Measurements from ENCODE around the gene PGLYRP2.

PGLYRP2 gene

DNA sequence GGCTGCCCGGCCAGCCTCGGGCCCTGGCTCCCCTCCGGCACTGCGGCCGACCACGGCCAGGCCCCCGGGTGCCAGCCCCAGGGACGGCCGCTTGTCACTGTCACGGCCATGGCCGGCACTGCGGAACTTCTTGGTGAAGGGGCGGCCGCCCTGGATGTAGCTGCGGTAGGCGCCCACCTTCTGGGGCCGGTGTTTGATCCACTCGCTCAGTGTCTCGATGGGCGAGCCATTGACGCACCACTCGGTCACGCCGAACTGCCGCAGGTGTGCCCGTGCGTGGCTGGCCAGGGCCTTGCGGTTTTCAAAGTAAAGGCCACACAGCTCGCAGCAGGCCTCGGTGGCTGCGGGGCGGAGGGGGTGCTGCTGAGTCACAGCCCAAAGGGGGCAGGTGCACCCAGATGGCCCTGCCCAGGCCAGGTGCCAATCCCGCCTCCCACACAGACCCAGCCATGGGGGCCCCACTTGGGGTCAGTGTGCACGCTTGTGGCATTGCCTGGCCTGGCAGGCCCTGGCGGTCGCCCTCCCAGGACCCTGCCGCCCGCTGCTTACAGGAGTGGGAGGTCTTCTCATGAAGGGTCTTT lies 54.5 kb downstream of the PGLYRP2 start:
- H3K14ac ChIP-seq (ENCODE audit: low read length), result no peak overlapping the region
- H3K36me3 ChIP-seq (ENCODE audit: control insufficient read depth in 1 of 2, insufficient read depth in 2 of 2, low read length in 2 of 2), result peaks cover 71 to 72% of the 10 kb centered on the region in 2 experiments
- no peak overlapping the region for H2AFZ ChIP-seq (ENCODE audit: insufficient read depth, low read length, poor library complexity)
- H2BK12ac ChIP-seq (ENCODE audit: low read length), result no peak overlapping the region
- no peak overlapping the region for H3K4me3 ChIP-seq (ENCODE audit: low read depth, low read length)
- H3K79me1 ChIP-seq (ENCODE audit: low read length), result no peaks in the 10 kb centered on the region
- no peak overlapping the region for H3K27ac ChIP-seq (ENCODE audit: low read depth, low read length)
- peaks cover 2% of the 10 kb centered on the region for H3K79me2 ChIP-seq (ENCODE audit: control insufficient read depth, insufficient read depth, low read length, poor library complexity)
- H3K4me1 ChIP-seq (ENCODE audit: control insufficient read depth in 1 of 2, insufficient read depth in 2 of 2, low read length in 2 of 2), result no peaks in the 10 kb centered on the region
- no peak overlapping the region for H3K18ac ChIP-seq (ENCODE audit: low read length)
- H3K4me2 ChIP-seq (ENCODE audit: low read length), result no peak overlapping the region
- H2BK5ac ChIP-seq (ENCODE audit: low read depth, low read length, poor library complexity), result no peak overlapping the region
- no CpG with 5 or more reads among the region's 38 CpGs for WGBS (ENCODE audit: extremely low coverage, insufficient coverage, insufficient read length)
- H3K9ac ChIP-seq (ENCODE audit: low read length), result no peak overlapping the region
- peaks cover 8% of the 10 kb centered on the region for H3K9me3 ChIP-seq (ENCODE audit: insufficient read depth, low read depth, low read length)
- no peak for DNase-seq
- no peaks in the 10 kb centered on the region for H3K27me3 ChIP-seq (ENCODE audit: insufficient read depth, low read length)
- H2AK5ac ChIP-seq (ENCODE audit: low read length), result no peak overlapping the region
- no peak overlapping the region for H4K12ac ChIP-seq (ENCODE audit: low read depth, low read length)
- H3K4ac ChIP-seq (ENCODE audit: low read depth, low read length), result no peak overlapping the region
- H3K23ac ChIP-seq (ENCODE audit: low read length), result no peak overlapping the region
- H4K8ac ChIP-seq (ENCODE audit: low read depth, low read length), result no peak overlapping the region
- no peak overlapping the region for H4K91ac ChIP-seq (ENCODE audit: low read depth, low read length)
- H2BK120ac ChIP-seq (ENCODE audit: insufficient read depth, low read length, poor library complexity), result no peak overlapping the region

DNA sequence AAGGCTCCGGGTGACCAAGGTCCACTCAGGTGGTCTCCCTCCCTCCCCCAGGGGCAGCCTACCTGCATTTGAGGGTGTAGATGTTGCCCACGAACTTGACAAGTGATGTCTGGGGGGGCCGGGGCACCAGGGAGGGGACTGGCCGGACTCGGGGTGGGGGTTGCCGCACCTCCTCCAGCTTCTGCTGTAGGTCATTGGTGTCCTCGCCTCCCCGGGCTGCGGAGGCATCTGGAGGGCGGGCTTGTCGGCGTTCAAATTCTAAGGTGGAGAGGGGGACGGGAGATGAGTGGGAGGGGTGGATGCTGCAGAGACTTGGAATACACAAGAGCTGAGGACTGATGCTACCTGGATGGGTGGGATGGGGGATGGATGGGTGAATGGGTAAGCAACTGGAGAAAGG lies 55.2 kb downstream of the PGLYRP2 start:
- H3K27ac ChIP-seq (ENCODE audit: low read depth, low read length), result no peak overlapping the region
- no peak overlapping the region for H3K14ac ChIP-seq (ENCODE audit: low read length)
- H3K36me3 ChIP-seq (ENCODE audit: control insufficient read depth in 1 of 2, insufficient read depth in 2 of 2, low read length in 2 of 2), result peaks cover 64 to 69% of the 10 kb centered on the region in 2 experiments
- H2AFZ ChIP-seq (ENCODE audit: insufficient read depth, low read length, poor library complexity), result no peak overlapping the region
- H2AK5ac ChIP-seq (ENCODE audit: low read length), result no peak overlapping the region
- H3K27me3 ChIP-seq (ENCODE audit: insufficient read depth, low read length), result no peaks in the 10 kb centered on the region
- H3K4me1 ChIP-seq (ENCODE audit: control insufficient read depth in 1 of 2, insufficient read depth in 2 of 2, low read length in 2 of 2), result no peaks in the 10 kb centered on the region
- no peak for DNase-seq
- H4K12ac ChIP-seq (ENCODE audit: low read depth, low read length), result no peak overlapping the region
- no peak overlapping the region for H3K4me3 ChIP-seq (ENCODE audit: low read depth, low read length)
- H4K8ac ChIP-seq (ENCODE audit: low read depth, low read length), result no peak overlapping the region
- H4K91ac ChIP-seq (ENCODE audit: low read depth, low read length), result no peak overlapping the region
- no peaks in the 10 kb centered on the region for H3K79me1 ChIP-seq (ENCODE audit: low read length)
- no peak overlapping the region for H2BK5ac ChIP-seq (ENCODE audit: low read depth, low read length, poor library complexity)
- H2BK12ac ChIP-seq (ENCODE audit: low read length), result no peak overlapping the region
- H3K79me2 ChIP-seq (ENCODE audit: control insufficient read depth, insufficient read depth, low read length, poor library complexity), result no peaks in the 10 kb centered on the region
- no peak overlapping the region for H3K23ac ChIP-seq (ENCODE audit: low read length)
- peaks cover 8% of the 10 kb centered on the region for H3K9me3 ChIP-seq (ENCODE audit: insufficient read depth, low read depth, low read length)
- H3K9ac ChIP-seq (ENCODE audit: low read length), result no peak overlapping the region
- no peak overlapping the region for H3K4ac ChIP-seq (ENCODE audit: low read depth, low read length)
- no peak overlapping the region for H2BK120ac ChIP-seq (ENCODE audit: insufficient read depth, low read length, poor library complexity)
- no CpG with 5 or more reads among the region's 13 CpGs for WGBS (ENCODE audit: extremely low coverage, insufficient coverage, insufficient read length)
- no peak overlapping the region for H3K4me2 ChIP-seq (ENCODE audit: low read length)
- H3K18ac ChIP-seq (ENCODE audit: low read length), result no peak overlapping the region

DNA sequence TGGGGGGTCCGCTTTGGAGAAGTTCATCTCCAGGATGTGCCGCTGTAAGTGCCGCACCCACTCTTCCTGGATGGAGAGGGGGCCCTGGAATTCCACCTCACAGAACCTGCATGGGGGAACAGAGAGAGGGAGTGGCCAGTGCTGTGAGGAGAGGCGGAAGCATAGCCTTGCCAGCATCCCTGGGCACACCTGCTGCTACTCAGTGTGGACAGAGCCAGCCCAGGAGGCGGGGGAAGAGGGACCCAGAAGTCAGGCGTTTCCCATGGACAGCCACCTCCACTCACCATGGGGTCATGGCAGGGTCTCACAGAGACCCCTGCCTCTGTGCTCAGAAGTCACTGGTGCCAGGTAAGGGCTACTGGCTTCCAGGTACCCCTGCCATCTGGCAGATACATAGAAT lies 56.2 kb downstream of the PGLYRP2 start:
- Histone ChIP-seq H3K23ac (ENCODE audit: low read length) (no peak overlapping the region), H2BK12ac (ENCODE audit: low read length) (no peak overlapping the region), H3K27me3 (ENCODE audit: insufficient read depth, low read length) (no peaks in the 10 kb centered on the region), H2BK5ac (ENCODE audit: low read depth, low read length, poor library complexity) (no peak overlapping the region), H2AFZ (ENCODE audit: insufficient read depth, low read length, poor library complexity) (no peak overlapping the region), H4K12ac (ENCODE audit: low read depth, low read length) (no peak overlapping the region), H4K91ac (ENCODE audit: low read depth, low read length) (no peak overlapping the region), H3K9me3 (ENCODE audit: insufficient read depth, low read depth, low read length) (peaks cover 8% of the 10 kb centered on the region), H3K14ac (ENCODE audit: low read length) (no peak overlapping the region), H3K18ac (ENCODE audit: low read length) (no peak overlapping the region), H3K4me2 (ENCODE audit: low read length) (no peak overlapping the region), H3K4ac (ENCODE audit: low read depth, low read length) (no peak overlapping the region), H3K4me3 (ENCODE audit: low read depth, low read length) (no peak overlapping the region), H4K8ac (ENCODE audit: low read depth, low read length) (no peak overlapping the region), H3K4me1 (ENCODE audit: control insufficient read depth in 1 of 2, insufficient read depth in 2 of 2, low read length in 2 of 2) (no peaks in the 10 kb centered on the region), H3K79me2 (ENCODE audit: control insufficient read depth, insufficient read depth, low read length, poor library complexity) (peaks cover 7% of the 10 kb centered on the region), H2BK120ac (ENCODE audit: insufficient read depth, low read length, poor library complexity) (no peak overlapping the region), H2AK5ac (ENCODE audit: low read length) (no peak overlapping the region), H3K79me1 (ENCODE audit: low read length) (peaks cover 5% of the 10 kb centered on the region), H3K27ac (ENCODE audit: low read depth, low read length) (no peak overlapping the region), H3K36me3 (ENCODE audit: control insufficient read depth in 1 of 2, insufficient read depth in 2 of 2, low read length in 2 of 2) (peaks cover 57 to 63% of the 10 kb centered on the region in 2 experiments), H3K9ac (ENCODE audit: low read length) (no peak overlapping the region)
- no CpG with 5 or more reads among the region's 6 CpGs for WGBS (ENCODE audit: extremely low coverage, insufficient coverage, insufficient read length)
- no peak for DNase-seq

DNA sequence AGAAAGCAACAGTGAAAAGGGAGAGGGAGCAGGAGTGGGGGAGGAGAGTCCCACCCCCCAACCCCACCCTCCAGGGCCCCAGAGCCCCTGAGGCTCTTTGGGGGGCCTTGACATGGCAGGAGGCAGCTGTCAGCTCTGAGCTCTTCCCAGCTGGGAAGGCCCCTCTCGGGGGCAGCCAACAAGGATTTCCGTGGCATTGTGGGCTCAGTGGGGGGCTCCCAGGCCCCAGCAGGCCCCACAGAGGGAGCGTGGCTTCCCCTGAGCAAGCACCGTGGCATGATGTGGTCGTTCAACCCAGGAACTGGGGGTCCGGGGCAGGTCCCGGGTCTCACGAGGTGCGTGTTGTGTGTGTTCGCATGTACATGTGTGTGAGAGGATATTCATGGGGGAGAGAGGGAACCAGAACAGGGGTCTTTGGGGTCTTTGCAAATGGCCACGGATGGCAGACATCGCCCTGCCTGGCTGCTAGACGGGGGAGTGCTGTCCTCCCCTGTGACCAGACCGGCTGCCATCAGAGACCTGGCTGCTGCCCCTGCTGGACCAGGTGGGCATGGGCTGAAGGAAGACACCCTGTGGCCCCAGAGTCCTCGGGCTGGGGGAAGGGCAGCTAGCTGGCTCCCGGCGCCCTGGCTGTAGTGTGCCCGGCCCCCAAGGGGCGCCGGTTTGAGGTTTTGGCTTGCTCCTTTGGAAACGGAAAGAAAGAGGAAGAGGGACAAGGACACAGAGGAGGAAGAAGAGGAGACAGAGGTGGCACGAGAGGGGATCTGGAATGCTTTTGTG lies 56.8 kb downstream of the PGLYRP2 start:
- peaks cover 3% of the 10 kb centered on the region in 2 experiments for H3K4me1 ChIP-seq (ENCODE audit: control insufficient read depth in 1 of 2, insufficient read depth in 2 of 2, low read length in 2 of 2)
- H2AFZ ChIP-seq (ENCODE audit: insufficient read depth, low read length, poor library complexity), result no peak overlapping the region
- H3K4me2 ChIP-seq (ENCODE audit: low read length), result no peak overlapping the region
- no peak overlapping the region for H3K18ac ChIP-seq (ENCODE audit: low read length)
- peaks cover 8% of the 10 kb centered on the region for H3K9me3 ChIP-seq (ENCODE audit: insufficient read depth, low read depth, low read length)
- no peak overlapping the region for H3K14ac ChIP-seq (ENCODE audit: low read length)
- H2BK120ac ChIP-seq (ENCODE audit: insufficient read depth, low read length, poor library complexity), result no peak overlapping the region
- H3K36me3 ChIP-seq (ENCODE audit: control insufficient read depth in 1 of 2, insufficient read depth in 2 of 2, low read length in 2 of 2), result peaks cover 51 to 56% of the 10 kb centered on the region in 2 experiments
- no peak overlapping the region for H3K9ac ChIP-seq (ENCODE audit: low read length)
- no CpG with 5 or more reads among the region's 22 CpGs for WGBS (ENCODE audit: extremely low coverage, insufficient coverage, insufficient read length)
- no peak for DNase-seq
- peaks cover 13% of the 10 kb centered on the region for H3K79me2 ChIP-seq (ENCODE audit: control insufficient read depth, insufficient read depth, low read length, poor library complexity)
- H3K23ac ChIP-seq (ENCODE audit: low read length), result no peak overlapping the region
- no peak overlapping the region for H2AK5ac ChIP-seq (ENCODE audit: low read length)
- H3K27ac ChIP-seq (ENCODE audit: low read depth, low read length), result no peak overlapping the region
- no peak overlapping the region for H4K8ac ChIP-seq (ENCODE audit: low read depth, low read length)
- H4K12ac ChIP-seq (ENCODE audit: low read depth, low read length), result no peak overlapping the region
- no peaks in the 10 kb centered on the region for H3K27me3 ChIP-seq (ENCODE audit: insufficient read depth, low read length)
- H4K91ac ChIP-seq (ENCODE audit: low read depth, low read length), result no peak overlapping the region
- H3K4me3 ChIP-seq (ENCODE audit: low read depth, low read length), result no peak overlapping the region
- H2BK12ac ChIP-seq (ENCODE audit: low read length), result no peak overlapping the region
- H2BK5ac ChIP-seq (ENCODE audit: low read depth, low read length, poor library complexity), result no peak overlapping the region
- H3K4ac ChIP-seq (ENCODE audit: low read depth, low read length), result no peak overlapping the region
- peaks cover 5% of the 10 kb centered on the region for H3K79me1 ChIP-seq (ENCODE audit: low read length)

Data from trophoblast cell (in vitro differentiated cells and primary cell).